ENCODE measurements around the gene UQCC3.

- TF ChIP-seq POLR2AphosphoS5 (IDR thresholded peaks at IDR 0.05; ENCODE audit: insufficient read depth, low read depth, low read length) (no peak), POLR2A (IDR thresholded peaks at IDR 0.05; ENCODE audit: low read depth, low read length) (no peak), MAX (IDR thresholded peaks at IDR 0.05; ENCODE audit: insufficient read depth, insufficient read length) (no peak), CTCF (IDR thresholded peaks at IDR 0.05; ENCODE audit: extremely low read depth in 1 of 2, insufficient read depth in 1 of 2, low read depth in 1 of 2, low read length in 2 of 2) (no peak)
Observed at GRCh38 chr11:62677714-62678113, 6.2 kb downstream of the UQCC3 start.

Data from endothelial cell of umbilical vein (primary cell).